Measurements from ENCODE around the gene IRAK3. TPM values are rescaled to one million over a fixed set of nuclear protein-coding genes. Genes with fewer than 3 reads are reported as not detected.
"Not testable (repeated sequence)": the region's sequence is repeated elsewhere in the genome, so short reads cannot be mapped to it uniquely, and the experiment has no call there.

Gene IRAK3
- total RNA-seq, 1 donor from 2014 or later = 0.93 TPM

DNA sequence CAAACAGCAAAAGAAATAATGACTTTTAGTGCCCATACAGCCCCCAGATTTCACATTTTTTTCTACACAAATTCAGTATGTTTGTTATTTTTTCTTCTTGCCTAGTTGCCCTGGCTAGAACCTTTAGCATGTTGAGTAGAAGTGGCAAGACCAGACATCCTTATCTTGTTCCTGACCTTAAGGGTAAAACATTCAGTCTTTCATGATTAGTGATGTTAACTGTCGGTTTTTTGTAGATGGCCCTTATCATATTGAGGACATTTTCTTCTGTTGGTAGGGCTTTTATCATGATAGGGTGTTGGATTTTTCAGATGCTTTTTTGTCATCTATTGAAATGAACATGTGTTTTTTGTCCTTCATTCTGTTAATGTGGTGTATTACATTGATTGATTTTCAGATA, 17.1 kb downstream of the IRAK3 start:
- intact Hi-C loops (cut with micrococcal nuclease) = no loop called here

DNA sequence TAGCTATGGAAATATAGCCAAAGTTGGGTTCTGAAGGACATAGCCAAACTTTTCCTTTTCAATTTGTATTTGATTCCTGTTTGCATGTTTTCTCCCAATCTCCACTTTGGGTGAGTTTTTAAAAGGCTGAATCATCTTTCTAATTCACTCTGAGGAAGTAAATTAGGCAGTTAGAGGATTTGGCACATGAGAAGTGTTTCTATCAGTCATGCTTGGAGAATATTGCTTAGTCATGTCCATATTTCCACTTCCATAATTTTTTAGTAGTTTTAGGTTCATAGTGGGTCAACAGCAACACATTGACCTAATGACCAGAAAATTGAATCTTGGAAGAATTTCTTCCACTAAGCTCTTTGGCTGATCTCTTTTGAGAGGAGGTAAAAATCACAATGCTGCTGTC, 21.8 kb downstream of the IRAK3 start:
- intact Hi-C loops (cut with micrococcal nuclease) = no loop called here

- intact Hi-C loops (cut with micrococcal nuclease) = not testable (repeated sequence)
These were observed 22.6 kb downstream of the IRAK3 start for GRCh38 chr12:66211573-66211972.

DNA sequence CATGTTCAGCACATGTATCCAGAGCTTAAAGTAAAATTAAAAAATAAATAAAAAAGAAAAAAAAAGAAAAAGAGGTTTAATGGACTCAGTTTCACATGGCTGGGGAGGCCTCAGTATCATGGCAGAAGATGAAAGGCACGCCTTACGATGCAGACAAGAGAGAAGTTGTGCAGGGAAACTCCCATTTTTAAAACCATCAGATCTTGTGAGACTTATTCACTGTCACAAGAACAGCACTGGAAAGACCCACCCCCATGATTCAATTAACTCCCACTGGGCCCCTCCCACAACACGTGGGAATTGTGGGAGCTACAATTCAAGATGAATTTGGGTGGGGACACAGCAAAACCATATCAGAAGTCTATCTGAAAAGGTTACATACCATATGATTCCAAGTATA, 24.0 kb downstream of the IRAK3 start:
- intact Hi-C loops (cut with micrococcal nuclease) = not testable (repeated sequence)

DNA sequence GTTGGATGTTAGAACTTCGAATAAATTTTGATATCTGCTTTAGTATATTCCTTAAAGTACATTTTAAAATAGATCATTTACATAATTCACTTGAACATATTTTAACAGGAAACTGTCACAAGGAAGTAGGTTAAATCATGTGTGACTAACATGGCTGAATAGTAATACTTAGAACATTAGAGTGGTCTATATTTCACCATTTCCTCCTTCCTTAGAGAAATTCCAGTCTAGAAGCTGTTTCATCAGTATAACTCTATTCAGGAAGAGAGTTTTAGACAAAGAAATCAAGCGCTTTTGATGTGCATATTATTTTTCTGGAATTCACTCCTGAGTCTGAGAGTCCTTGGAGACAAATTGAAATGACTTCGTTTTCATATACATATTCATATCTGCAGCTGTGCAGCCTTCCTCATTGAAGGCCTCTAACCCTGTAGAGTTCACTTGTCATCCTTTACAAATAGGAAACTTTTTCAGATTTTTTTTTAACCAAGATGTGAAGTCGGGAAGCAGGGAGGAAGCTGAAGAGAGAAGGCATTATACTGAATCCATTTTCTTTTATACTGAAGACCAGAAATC, 28.4 kb downstream of the IRAK3 start:
- intact Hi-C loops (cut with micrococcal nuclease) = no loop called here

- intact Hi-C loops (cut with micrococcal nuclease) = no loop called here
These were observed 39.4 kb downstream of the IRAK3 start for GRCh38 chr12:66228462-66228861.

- intact Hi-C loops (cut with micrococcal nuclease) = no loop called here
These were observed 43.2 kb downstream of the IRAK3 start for GRCh38 chr12:66232263-66232662.

DNA sequence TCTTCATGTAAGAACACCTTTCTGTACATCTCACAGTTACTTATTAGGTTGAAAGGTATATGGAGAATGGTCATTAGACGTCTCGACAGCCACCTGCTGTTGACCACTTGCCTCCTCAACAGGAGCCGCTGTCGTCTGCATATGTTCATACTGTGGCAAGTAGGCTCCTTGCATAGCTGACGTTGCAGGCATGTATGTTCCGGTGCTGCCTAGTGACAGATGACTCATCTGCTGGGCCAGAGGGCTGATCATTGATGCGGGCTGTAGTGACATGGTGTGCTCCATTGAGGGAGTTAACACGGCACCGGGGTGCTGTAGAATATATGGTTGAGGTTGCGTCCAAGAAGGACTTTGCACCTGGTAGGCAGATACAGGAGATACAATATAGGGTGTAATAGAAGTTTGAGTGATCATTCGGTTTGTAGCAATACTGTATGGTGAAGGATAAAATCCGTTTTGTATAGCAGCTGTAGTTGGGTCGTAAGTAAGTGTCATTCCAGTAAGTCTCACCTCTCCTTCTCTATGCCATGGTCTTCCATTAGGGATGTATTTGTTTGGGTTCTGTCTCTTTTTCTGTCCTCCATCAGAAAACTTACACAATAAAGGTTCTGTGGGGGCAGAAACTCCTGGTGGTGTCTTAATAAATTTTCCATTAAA, 45.2 kb downstream of the IRAK3 start:
- intact Hi-C loops (cut with micrococcal nuclease) = not testable (repeated sequence)

DNA sequence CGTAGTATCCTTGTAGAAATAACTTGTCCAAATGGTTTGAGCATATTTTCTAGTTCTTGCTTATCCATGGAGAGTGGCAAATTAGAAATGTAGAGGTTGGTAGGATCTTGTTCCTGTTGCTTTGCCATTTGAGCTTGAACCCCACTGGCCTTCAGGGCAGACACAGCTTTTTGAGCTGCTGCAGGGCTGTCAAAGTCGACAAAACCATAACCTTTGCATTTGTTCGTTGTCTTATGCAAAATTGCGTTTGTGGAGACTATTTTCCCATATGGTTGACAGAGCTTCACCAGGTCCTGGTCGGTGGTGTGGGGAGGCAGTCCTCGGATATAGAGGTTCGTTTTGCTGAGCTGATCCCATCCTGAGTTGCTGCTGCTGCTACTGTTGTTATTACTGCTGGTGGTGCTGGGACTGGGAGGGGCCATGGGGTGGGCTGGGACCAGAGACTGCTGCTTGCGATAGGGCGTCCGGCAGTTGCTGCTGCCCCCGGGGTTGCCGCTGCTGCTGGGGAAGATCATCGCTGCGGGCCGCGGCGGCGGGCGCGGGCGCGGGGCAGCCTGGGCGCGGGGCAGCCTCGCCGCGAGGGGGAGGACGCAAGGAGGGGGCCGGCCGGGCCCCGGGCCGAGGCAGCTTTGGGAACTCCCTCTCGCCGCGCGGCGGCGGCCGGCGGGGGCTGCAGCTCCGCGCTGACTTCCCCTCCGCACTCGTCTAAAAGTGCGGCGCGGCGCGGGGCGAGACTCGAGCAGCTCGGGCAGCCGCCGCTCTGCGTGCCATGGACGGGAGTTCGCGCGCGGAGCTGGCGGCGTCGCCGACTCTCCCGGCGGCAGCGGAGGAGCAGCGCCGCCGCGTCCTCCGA, 46.0 kb downstream of the IRAK3 start:
- intact Hi-C loops (cut with micrococcal nuclease) = not testable (repeated sequence)

GRCh38 chr12:66235626-66236281, 46.7 kb downstream of the IRAK3 start:
- intact Hi-C loops (cut with micrococcal nuclease) = no loop called here

DNA sequence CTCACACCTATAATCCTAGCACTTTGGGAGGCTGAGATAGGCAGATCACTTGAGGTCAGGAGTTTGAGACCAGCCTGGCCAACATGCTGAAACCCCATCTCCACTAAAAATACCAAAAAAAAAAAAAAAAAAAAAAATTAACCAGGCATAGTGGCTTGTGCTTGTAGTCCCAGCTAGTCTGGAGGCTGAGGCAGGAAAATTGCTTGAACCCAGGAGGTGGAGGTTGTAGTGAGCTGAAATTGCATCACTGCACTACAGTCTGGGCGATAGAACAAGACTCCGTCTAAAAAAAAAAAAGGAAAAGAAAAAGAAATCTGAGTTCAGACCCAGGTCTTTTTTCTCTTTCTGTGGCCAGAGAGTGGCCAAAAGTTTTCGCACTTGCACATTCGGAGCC, 47.3 kb downstream of the IRAK3 start:
- intact Hi-C loops (cut with micrococcal nuclease) = not testable (repeated sequence)

GRCh38 chr12:66236969-66237368, 48.0 kb downstream of the IRAK3 start:
- intact Hi-C loops (cut with micrococcal nuclease) = no loop called here

DNA sequence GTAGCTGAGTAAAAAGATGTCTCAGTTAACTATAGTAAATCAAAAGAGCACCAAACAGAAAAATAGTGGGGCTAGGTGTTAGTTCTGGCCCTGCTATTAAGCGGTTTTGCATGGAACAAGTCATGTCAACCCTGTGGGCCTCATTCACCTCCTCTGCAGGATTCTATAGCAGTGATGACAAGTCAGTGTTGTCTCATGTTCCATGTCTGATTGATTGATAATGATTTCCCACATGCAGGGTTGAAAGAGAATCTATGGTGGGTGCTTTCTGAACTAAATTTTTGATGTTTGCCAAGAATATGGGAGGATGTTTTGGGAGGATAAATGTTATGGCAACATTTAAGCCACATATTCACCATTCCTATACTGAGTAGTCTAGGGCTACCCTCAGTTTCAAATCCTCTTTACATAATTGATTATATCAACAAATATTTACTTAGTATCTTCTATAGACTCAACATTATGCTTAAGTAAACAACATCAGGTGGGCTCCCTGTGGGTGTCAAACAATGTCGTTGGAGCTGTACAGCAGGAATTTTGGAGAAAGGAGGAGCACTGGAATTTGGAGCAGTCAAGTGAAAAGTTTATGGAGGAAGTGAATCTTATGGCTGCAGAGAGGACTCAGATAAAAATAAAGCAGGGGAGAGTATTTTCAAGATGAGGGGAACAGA, 48.6 kb downstream of the IRAK3 start:
- intact Hi-C loops (cut with micrococcal nuclease) = no loop called here

- intact Hi-C loops (cut with micrococcal nuclease) = no loop called here
These were observed 50.3 kb downstream of the IRAK3 start for GRCh38 chr12:66239295-66239694.

DNA sequence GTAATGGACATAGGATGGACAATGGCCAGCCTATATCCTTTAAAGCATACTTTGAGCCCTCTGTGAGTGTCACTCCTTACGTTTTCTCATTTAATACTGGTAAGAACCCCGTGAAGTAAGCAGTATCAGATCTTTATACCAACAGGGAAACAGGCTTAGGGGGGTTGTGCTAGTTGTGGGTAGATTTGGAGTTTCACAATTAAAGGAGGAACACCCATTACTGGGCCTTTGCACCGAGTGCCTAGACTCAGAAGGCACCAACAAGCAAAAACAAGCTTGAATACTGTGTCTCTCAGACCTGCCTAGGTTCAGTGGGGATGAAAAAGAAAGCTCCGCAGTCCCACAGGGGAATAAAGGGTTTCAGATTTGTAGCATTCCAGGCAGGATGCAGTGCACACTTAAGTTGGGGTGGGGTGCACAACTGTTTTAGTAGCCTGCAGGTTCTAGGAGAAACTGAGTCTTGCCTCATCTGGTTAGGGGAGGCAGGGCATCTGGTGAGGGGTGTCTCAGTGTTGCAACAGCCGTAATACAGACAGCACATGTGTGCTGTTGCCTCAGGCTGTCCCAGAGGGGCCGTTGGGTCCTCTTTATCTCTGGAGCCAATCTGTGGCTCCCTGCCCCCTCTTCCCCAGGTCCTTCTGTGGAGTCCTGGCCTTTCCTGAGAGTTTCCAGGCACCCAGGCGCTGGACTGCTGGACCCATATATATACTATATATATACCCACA, 51.2 kb downstream of the IRAK3 start:
- intact Hi-C loops (cut with micrococcal nuclease) = no loop called here

GRCh38 chr12:66241061-66242043, 52.3 kb downstream of the IRAK3 start:
- intact Hi-C loops (cut with micrococcal nuclease) = no loop called here

DNA sequence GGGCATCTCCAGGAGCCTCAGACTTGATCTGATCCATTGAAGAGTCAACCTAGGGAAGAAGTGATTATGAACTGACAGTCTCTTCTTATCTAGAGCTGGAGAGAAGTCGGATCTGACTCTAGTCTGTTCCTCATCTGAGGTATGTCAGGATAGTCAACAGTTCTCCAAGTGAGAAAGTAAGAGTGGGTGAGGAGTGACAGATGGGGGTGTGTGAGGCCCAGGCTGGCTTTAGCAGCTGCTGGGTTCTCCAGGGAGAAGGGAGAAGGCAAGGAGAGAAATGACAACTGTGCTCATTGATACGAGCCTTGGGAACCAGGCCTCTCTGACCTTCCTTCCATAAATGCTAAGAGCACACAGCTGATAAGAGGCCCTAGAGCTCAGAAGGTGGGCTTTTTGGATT, 53.3 kb downstream of the IRAK3 start:
- intact Hi-C loops (cut with micrococcal nuclease) = no loop called here

- intact Hi-C loops (cut with micrococcal nuclease) = no loop called here
These were observed 54.9 kb downstream of the IRAK3 start for GRCh38 chr12:66243911-66244310.

DNA sequence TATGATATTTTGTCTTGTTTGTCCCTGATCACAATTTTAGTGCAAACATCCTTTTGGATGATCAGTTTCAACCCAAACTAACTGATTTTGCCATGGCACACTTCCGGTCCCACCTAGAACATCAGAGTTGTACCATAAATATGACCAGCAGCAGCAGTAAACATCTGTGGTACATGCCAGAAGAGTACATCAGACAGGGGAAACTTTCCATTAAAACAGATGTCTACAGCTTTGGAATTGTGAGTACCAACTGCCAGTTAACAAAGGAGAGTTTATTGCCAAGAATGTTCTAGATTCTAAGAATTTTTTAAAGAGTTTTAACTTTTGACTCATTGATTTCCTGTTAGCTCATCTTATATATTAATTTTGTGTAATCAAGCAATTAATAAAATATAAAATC, 55.4 kb downstream of the IRAK3 start:
- intact Hi-C loops (cut with micrococcal nuclease) = no loop called here

DNA sequence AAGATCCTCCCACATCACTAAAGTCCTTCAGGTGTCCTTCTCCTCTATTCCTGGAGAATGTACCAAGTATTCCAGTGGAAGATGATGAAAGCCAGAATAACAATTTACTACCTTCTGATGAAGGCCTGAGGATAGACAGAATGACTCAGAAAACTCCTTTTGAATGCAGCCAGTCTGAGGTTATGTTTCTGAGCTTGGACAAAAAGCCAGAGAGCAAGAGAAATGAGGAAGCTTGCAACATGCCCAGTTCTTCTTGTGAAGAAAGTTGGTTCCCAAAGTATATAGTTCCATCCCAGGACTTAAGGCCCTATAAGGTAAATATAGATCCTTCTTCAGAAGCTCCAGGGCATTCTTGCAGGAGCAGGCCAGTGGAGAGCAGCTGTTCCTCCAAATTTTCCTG, 58.7 kb downstream of the IRAK3 start:
- intact Hi-C loops (cut with micrococcal nuclease) = no loop called here

Measured in T-helper 2 cell treated with Interferon-gamma antibody and Interleukin-4, amounts not matched to agents 100 ng/mL and 5 ng/mL, for 36 hours (primary cell).